Neural progenitor cell (in vitro differentiated cells): ENCODE measurements around the gene ENO1. TPM values are rescaled to one million over a fixed set of nuclear protein-coding genes. Genes with fewer than 3 reads are reported as not detected.

Experiments
- DNase-seq: peaks from one replicate; pipeline ENCODE4 v3.0.0-alpha.2; 2016; ENCODE audit warnings: low spot score
- H2AFZ ChIP-seq: fragments of 200-600 bp; sonication (generic); replicated peaks from 2 replicates; pipeline ENCODE4 v1.6.1; 2016; ENCODE audit warnings: antibody characterized with exemption
- H3F3A ChIP-seq: fragments of 200-600 bp; sonication (generic); 2 replicates; pipeline ENCODE4 v1.6.1; 2016; ENCODE audit warnings: antibody characterized with exemption, low read depth
- H3K27ac ChIP-seq: fragments of 200-600 bp; sonication (generic); 2 replicates; pipeline ENCODE4 v1.5.1; 2016; ENCODE audit warnings: mild to moderate bottlenecking
- H3K27me3 ChIP-seq: fragments of 200-600 bp; sonication (generic); 2 replicates; pipeline ENCODE4 v1.6.1; 2016; ENCODE audit warnings: mild to moderate bottlenecking, moderate library complexity
- H3K36me3 ChIP-seq: fragments of 200-600 bp; sonication (generic); 2 replicates; pipeline ENCODE4 v1.5.1; 2016
- H3K4me1 ChIP-seq: fragments of 200-600 bp; sonication (generic); 2 replicates; pipeline ENCODE4 v1.6.1; 2016; ENCODE audit warnings: mixed run types
- H3K4me2 ChIP-seq: fragments of 200-600 bp; sonication (generic); 2 replicates; pipeline ENCODE4 v1.6.1; 2016
- H3K4me3 ChIP-seq: fragments of 200-600 bp; sonication (generic); 2 replicates; pipeline ENCODE4 v1.5.1; 2016
- H3K79me2 ChIP-seq: fragments of 200-600 bp; sonication (generic); 2 replicates; pipeline ENCODE4 v1.6.1; 2016; ENCODE audit warnings: low read depth
- H3K9ac ChIP-seq: fragments of 200-600 bp; sonication (generic); 2 replicates; pipeline ENCODE4 v1.6.1; 2016
- H3K9me3 ChIP-seq: fragments of 200-600 bp; sonication (generic); 2 replicates; pipeline ENCODE4 v1.5.1; 2016; ENCODE audit warnings: low read depth
- H4K20me1 ChIP-seq: fragments of 200-600 bp; sonication (generic); 2 replicates; pipeline ENCODE4 v1.6.1; 2016; ENCODE audit warnings: low read depth
- H3K27ac Mint-ChIP-seq: 3 replicates; pipeline ENCODE4 v1.8.0; 2021; ENCODE audit warnings: mixed read lengths
- H3K27me3 Mint-ChIP-seq: 2 replicates; pipeline ENCODE4 v1.8.0; 2022; ENCODE audit warnings: low read depth, mild to moderate bottlenecking, inconsistent platforms, moderate library complexity, mixed read lengths; ENCODE audit not compliant: insufficient read depth
- H3K36me3 Mint-ChIP-seq: 3 replicates; pipeline ENCODE4 v1.8.0; 2021; ENCODE audit warnings: mixed read lengths
- H3K4me1 Mint-ChIP-seq: 3 replicates; pipeline ENCODE4 v1.8.0; 2021; ENCODE audit warnings: mixed read lengths
- H3K4me3 Mint-ChIP-seq: 3 replicates; pipeline ENCODE4 v1.8.0; 2021; ENCODE audit warnings: mild to moderate bottlenecking, moderate library complexity, mixed read lengths
- H3K9me3 Mint-ChIP-seq: 3 replicates; pipeline ENCODE4 v1.8.0; 2020; ENCODE audit warnings: mixed read lengths
- EZH2 ChIP-seq: fragments of 200-600 bp; sonication (generic); IDR thresholded peaks from 2 replicates; pipeline ENCODE4 v1.6.1; 2017; ENCODE audit warnings: antibody characterized with exemption, mild to moderate bottlenecking, moderate library complexity
- EZH2phosphoT487 ChIP-seq: fragments of 200-600 bp; sonication (generic); IDR thresholded peaks from 2 replicates; pipeline ENCODE4 v1.6.1; 2017; ENCODE audit warnings: antibody characterized with exemption
- microRNA-seq: library from miRNA; unstranded; fragments of <30 nt; microRNA quantifications from one replicate; pipeline ENCODE4, GENCODE V29; 2016
- small RNA-seq: library from RNA; depleted of rRNA; stranded (forward); fragments of <200 nt; gene quantifications from one replicate; pipeline ENCODE3, GENCODE V24; 2015
- total RNA-seq: library from RNA; depleted of rRNA; stranded (reverse); fragments of >200 nt; gene quantifications from 2 replicates; pipeline ENCODE4 v1.2.3, GENCODE V29; 2015; ENCODE audit warnings: low replicate concordance
- TF ChIP-seq, protein P1 (sequence below): fragments of 200-600 bp; sonication (generic); IDR thresholded peaks from 2 replicates; pipeline ENCODE4 v1.5.1; 2017; ENCODE audit warnings: antibody characterized with exemption, mild to moderate bottlenecking

Gene ENO1
- total RNA-seq, 1 donor from 2014 or later = 1,414 TPM

DNA sequence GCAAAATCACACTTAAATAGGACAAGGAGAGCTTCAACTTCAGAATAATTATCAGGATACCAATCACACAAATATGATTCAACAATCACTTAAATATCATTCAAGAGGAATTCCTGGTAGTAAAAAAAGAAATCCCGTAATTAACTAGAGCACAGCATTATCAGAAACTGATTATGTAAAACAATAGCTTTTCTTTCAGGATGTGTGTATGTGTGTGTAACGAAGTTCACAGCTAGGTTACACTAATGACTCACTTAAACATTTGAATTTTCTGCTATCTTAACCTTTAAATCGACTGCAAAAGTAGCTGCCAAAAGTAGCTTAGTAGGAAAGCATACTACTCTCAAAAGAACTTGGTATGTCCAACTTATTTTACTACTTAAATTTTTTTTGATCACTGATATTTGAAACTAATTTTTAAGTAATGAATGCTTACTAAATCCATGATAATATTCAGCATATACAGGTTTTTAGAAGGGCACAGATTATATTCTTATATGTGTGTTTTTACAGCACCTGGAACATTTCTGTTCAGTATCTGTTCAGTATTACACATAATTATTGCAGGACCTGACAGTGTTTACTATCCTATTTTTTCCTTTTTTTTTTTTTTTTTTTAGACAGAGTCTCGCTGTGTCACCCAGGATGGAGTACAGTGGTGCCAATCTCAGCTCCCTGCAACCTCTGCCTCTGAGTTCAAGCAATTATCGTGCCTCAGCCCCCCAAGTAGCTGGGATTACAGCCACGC is 65.3 kb downstream of the ENO1 start:
- no peak overlapping the region for H3K4me3 Mint-ChIP-seq

DNA sequence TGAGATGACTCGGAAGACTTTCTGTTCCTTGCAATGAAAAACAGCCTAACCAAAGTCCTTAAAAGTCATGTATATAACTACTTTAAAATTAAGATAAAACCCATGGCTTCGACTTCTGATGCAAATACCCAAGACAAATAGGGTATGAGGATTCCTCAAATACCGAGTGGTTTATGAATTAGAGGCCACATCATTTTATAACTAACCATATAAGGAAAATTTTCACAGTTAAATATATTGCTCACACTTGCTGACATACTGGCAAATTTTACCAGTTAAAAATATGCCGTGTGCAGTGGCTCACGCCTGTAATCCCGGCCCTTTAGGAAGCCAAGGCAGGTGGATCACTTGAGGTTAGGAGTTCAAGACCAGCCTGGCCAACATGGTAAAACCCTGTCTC is 66.4 kb downstream of the ENO1 start:
- Histone ChIP-seq H3K4me3 (no peak overlapping the region), H3K9ac (no peak overlapping the region), H3K36me3 (no peaks in the 10 kb centered on the region), H4K20me1 (peaks cover 86% of the 10 kb centered on the region), H3K4me2 (no peak overlapping the region), H3K79me2 (peaks cover 100% of the 10 kb centered on the region), H3K27me3 (no peaks in the 10 kb centered on the region), H2AFZ (no peak overlapping the region), H3K27ac (no peak overlapping the region), H3K4me1 (peaks cover 16% of the 10 kb centered on the region), H3K9me3 (no peaks in the 10 kb centered on the region), H3F3A (peaks cover 2% of the 10 kb centered on the region)
- Mint-ChIP-seq H3K27ac (no peak overlapping the region), H3K27me3 (peaks cover 6% of the 10 kb centered on the region), H3K4me3 (no peak overlapping the region), H3K36me3 (peaks cover 6% of the 10 kb centered on the region), H3K9me3 (no peaks in the 10 kb centered on the region), H3K4me1 (peaks cover 28% of the 10 kb centered on the region)
- no peak for DNase-seq
- TF ChIP-seq, protein P1, sequence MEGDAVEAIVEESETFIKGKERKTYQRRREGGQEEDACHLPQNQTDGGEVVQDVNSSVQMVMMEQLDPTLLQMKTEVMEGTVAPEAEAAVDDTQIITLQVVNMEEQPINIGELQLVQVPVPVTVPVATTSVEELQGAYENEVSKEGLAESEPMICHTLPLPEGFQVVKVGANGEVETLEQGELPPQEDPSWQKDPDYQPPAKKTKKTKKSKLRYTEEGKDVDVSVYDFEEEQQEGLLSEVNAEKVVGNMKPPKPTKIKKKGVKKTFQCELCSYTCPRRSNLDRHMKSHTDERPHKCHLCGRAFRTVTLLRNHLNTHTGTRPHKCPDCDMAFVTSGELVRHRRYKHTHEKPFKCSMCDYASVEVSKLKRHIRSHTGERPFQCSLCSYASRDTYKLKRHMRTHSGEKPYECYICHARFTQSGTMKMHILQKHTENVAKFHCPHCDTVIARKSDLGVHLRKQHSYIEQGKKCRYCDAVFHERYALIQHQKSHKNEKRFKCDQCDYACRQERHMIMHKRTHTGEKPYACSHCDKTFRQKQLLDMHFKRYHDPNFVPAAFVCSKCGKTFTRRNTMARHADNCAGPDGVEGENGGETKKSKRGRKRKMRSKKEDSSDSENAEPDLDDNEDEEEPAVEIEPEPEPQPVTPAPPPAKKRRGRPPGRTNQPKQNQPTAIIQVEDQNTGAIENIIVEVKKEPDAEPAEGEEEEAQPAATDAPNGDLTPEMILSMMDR = no peak
- TF ChIP-seq EZH2phosphoT487 (no peak), EZH2 (no peak)

More for the DNA sequence above, 65.3 kb downstream of the ENO1 start:
- no peak for DNase-seq
- H3K27me3 ChIP-seq = no peaks in the 10 kb centered on the region
- H3K4me2 ChIP-seq = peak overlapping the region; percentile 3
- H3K27ac ChIP-seq = no peak overlapping the region
- H3K4me3 ChIP-seq = no peak overlapping the region
- no peak overlapping the region for H3K9ac ChIP-seq
- H3F3A ChIP-seq = peaks cover 9% of the 10 kb centered on the region
- no peak for TF ChIP-seq EZH2phosphoT487
- TF ChIP-seq, protein P1 = no peak
- TF ChIP-seq EZH2 = no peak
- Mint-ChIP-seq H3K36me3 (peaks cover 1% of the 10 kb centered on the region), H3K4me1 (peaks cover 31% of the 10 kb centered on the region), H3K9me3 (no peaks in the 10 kb centered on the region), H3K27ac (no peak overlapping the region), H3K27me3 (peaks cover 6% of the 10 kb centered on the region)
- peaks cover 17% of the 10 kb centered on the region for H3K4me1 ChIP-seq
- no peaks in the 10 kb centered on the region for H3K9me3 ChIP-seq
- no peak overlapping the region for H2AFZ ChIP-seq
- H3K79me2 ChIP-seq = peaks cover 91% of the 10 kb centered on the region
- H3K36me3 ChIP-seq = no peaks in the 10 kb centered on the region
- H4K20me1 ChIP-seq = peaks cover 75% of the 10 kb centered on the region

Small RNA genes within 50 kb of the gene (microRNA-seq; reads per million reads assigned to microRNA genes)
- gene MIR6728 = not detected

Small RNA genes within 50 kb of the gene (small RNA-seq; reads per million reads assigned to genes)
- gene AL139415.2 (not detected), gene MIR6728 (not detected), gene RNU6-304P (not detected)

Other genes with a start within 250 kb of the ENO1 start
- gene RERE, start 61.0 kb downstream of the ENO1 start, total RNA-seq = 29.8 and 46.5 TPM in 2 replicates
- not detected in 2 replicates for gene CA6, start 67.2 kb upstream of the ENO1 start, total RNA-seq
- not detected in 2 replicates for gene SLC2A7, start 147.7 kb upstream of the ENO1 start, total RNA-seq
- gene SLC2A5, start 190.9 kb upstream of the ENO1 start, total RNA-seq = not detected in 2 replicates